Nephron progenitor cell (in vitro differentiated cells): ENCODE measurements around the gene SELENOH.

ENCODE experiments used
- DNase-seq: peaks from one replicate; pipeline ENCODE4 v3.0.0; 2021
- H3K27ac Mint-ChIP-seq: 2 replicates; pipeline ENCODE4 v1.8.0; 2021; ENCODE audit warnings: mild to moderate bottlenecking, moderate library complexity, mixed read lengths
- H3K27me3 Mint-ChIP-seq: 2 replicates; pipeline ENCODE4 v1.8.0; 2021; ENCODE audit warnings: mild to moderate bottlenecking, low read depth, mixed read lengths; ENCODE audit not compliant: poor library complexity
- H3K36me3 Mint-ChIP-seq: 2 replicates; pipeline ENCODE4 v1.8.0; 2021; ENCODE audit warnings: low read depth, mixed read lengths
- H3K4me1 Mint-ChIP-seq: 2 replicates; pipeline ENCODE4 v1.8.0; 2021; ENCODE audit warnings: mixed read lengths
- H3K4me3 Mint-ChIP-seq: 2 replicates; pipeline ENCODE4 v1.8.0; 2021; ENCODE audit warnings: mild to moderate bottlenecking, moderate library complexity, mixed read lengths
- H3K9me3 Mint-ChIP-seq: 2 replicates; pipeline ENCODE4 v1.8.0; 2021; ENCODE audit warnings: mild to moderate bottlenecking, moderate library complexity, mixed read lengths
- TF ChIP-seq, protein P1 (sequence below): fragments of 200-600 bp; sonication (generic); IDR thresholded peaks from 2 replicates; pipeline ENCODE4 v1.5.0; 2021; ENCODE audit warnings: antibody characterized with exemption

Gene SELENOH

DNA sequence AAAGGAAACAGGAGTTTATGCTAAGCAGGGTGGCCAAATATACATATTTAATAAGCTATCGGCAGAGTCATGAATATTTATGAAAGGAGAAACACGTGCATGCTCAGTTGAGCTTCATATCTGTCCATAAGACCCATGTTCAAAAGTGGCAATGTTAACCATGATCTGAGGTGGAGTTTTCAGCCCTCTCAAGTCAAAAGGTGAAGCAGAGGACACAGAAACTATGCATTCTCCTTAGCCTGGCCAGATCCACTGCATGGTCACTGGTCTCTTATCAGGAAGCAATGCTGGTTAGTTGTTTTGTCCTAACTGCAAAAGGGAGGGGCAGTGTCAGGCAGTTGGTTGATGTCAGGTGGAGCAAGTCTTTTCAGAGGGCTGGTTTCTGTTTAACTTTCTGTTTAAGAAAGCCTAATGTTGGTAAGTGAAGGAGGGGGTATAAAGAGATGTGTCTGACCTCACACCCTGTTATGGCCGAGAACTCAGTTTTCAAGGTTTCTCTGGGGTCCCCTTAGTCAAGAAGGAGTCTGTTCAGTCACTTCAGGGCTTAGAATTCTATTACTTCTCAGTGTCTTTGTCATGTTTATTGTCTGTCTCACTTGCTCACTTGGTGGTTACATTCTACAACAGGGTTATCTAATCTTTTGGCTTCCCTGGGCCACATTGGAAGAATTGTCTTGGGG, 5.5 kb upstream of the SELENOH start:
- peaks cover 50% of the 10 kb centered on the region for H3K36me3 Mint-ChIP-seq

DNA sequence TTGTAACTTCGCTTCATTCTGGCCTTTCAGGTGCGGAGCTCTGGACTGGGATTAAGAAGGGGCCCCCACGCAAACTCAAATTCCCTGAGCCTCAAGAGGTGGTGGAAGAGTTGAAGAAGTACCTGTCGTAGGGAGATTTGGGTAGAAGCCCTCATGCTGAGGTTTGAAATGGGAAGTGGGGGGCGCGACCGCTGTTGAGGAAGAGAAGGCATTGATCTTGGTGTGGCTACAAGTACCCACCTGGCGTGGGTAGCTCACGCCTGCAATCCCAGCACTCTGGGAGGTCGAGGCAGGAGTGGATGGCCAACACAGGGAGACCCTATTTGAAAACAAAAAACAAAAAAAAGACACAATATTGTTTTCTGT, 779 bp downstream of the SELENOH start:
- Mint-ChIP-seq H3K27ac (peak overlapping the region; percentile 99), H3K9me3 (no peaks in the 10 kb centered on the region), H3K4me1 (peaks cover 47% of the 10 kb centered on the region), H3K4me3 (peak overlapping the region; percentile 99), H3K36me3 (peaks cover 63% of the 10 kb centered on the region), H3K27me3 (no peaks in the 10 kb centered on the region)
- TF ChIP-seq, protein P1, sequence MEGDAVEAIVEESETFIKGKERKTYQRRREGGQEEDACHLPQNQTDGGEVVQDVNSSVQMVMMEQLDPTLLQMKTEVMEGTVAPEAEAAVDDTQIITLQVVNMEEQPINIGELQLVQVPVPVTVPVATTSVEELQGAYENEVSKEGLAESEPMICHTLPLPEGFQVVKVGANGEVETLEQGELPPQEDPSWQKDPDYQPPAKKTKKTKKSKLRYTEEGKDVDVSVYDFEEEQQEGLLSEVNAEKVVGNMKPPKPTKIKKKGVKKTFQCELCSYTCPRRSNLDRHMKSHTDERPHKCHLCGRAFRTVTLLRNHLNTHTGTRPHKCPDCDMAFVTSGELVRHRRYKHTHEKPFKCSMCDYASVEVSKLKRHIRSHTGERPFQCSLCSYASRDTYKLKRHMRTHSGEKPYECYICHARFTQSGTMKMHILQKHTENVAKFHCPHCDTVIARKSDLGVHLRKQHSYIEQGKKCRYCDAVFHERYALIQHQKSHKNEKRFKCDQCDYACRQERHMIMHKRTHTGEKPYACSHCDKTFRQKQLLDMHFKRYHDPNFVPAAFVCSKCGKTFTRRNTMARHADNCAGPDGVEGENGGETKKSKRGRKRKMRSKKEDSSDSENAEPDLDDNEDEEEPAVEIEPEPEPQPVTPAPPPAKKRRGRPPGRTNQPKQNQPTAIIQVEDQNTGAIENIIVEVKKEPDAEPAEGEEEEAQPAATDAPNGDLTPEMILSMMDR, result no peak
- DNase-seq, result no peak

More for the DNA sequence above, 5.5 kb upstream of the SELENOH start:
- peak overlapping the region; percentile 68 for H3K27ac Mint-ChIP-seq
- TF ChIP-seq, protein P1, result no peak
- no peaks in the 10 kb centered on the region for H3K9me3 Mint-ChIP-seq
- H3K4me3 Mint-ChIP-seq, result no peak overlapping the region
- no peaks in the 10 kb centered on the region for H3K27me3 Mint-ChIP-seq
- DNase-seq, result no peak
- peaks cover 3% of the 10 kb centered on the region for H3K4me1 Mint-ChIP-seq

DNA sequence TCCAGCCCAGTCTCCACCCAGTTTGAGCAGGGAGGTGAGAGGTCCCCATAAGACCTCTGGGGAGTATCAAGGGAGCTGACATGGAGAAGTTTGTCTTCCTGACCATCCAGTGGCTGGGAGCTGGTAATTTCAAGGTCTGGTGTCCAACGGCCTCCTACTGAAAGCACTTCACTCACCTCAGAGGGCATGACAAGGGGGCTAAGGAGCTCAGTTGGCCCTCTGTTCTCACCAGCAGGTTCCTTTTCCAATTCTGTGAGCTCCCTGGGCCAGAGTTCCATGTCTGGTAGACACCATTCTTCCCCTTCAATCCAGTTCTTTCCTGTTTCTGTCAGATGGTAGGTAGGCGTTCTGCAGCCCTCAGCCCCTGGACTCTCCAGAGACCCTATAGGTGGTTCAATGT, 3.1 kb downstream of the SELENOH start:
- H3K36me3 Mint-ChIP-seq, result peaks cover 46% of the 10 kb centered on the region
- no peaks in the 10 kb centered on the region for H3K9me3 Mint-ChIP-seq
- no peak for DNase-seq
- peaks cover 47% of the 10 kb centered on the region for H3K4me1 Mint-ChIP-seq
- H3K27ac Mint-ChIP-seq, result no peak overlapping the region
- TF ChIP-seq, protein P1, result no peak
- no peaks in the 10 kb centered on the region for H3K27me3 Mint-ChIP-seq
- H3K4me3 Mint-ChIP-seq, result peak overlapping the region; percentile 63

DNA sequence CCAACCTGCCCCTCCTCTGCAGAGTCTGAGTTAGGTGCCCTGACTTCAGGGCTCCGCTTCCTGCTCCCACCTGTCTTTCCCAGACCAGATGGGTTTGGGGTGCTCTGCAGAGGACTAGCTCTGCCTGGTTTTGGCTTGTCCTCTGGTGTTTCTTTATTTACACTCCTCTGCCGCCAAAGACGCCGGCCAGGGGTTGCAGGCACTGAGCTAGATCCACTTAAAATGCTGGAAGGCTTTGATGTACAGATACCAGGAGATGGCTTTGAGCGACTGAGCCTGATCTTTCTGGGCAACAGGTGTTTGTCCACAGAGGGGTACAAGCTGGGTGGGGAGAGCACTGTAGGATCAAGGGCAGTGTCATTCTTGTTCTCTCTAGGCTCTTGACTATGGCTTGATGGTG, 3.9 kb downstream of the SELENOH start:
- DNase-seq, result no peak
- no peak overlapping the region for H3K4me3 Mint-ChIP-seq
- no peaks in the 10 kb centered on the region for H3K9me3 Mint-ChIP-seq
- TF ChIP-seq, protein P1, result no peak
- peaks cover 47% of the 10 kb centered on the region for H3K4me1 Mint-ChIP-seq
- H3K36me3 Mint-ChIP-seq, result peaks cover 41% of the 10 kb centered on the region
- no peaks in the 10 kb centered on the region for H3K27me3 Mint-ChIP-seq
- peak overlapping the region; percentile 86 for H3K27ac Mint-ChIP-seq

DNA sequence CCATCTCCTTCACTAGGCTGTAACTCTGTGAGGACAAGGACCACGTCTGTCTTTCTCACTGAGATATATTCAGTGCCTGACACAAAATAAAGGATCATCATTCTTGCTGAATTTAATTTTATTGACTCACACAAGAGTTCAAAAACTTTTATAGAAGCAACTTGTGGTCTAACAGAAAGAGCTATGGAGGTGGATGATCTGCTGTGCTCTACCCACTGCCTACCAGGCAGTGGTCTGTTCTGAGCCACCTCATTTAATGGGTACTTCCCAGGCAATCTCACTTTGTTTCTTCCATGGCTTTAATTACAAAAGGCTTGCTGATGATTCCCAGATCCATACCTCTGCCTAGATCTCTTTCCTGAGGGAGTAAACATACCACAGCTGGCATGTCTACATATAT, 5.6 kb downstream of the SELENOH start:
- TF ChIP-seq, protein P1, result no peak
- Mint-ChIP-seq H3K9me3 (no peaks in the 10 kb centered on the region), H3K36me3 (peaks cover 43% of the 10 kb centered on the region), H3K27me3 (no peaks in the 10 kb centered on the region), H3K4me1 (peaks cover 38% of the 10 kb centered on the region), H3K27ac (peak overlapping the region; percentile 57), H3K4me3 (no peak overlapping the region)
- no peak for DNase-seq

DNA sequence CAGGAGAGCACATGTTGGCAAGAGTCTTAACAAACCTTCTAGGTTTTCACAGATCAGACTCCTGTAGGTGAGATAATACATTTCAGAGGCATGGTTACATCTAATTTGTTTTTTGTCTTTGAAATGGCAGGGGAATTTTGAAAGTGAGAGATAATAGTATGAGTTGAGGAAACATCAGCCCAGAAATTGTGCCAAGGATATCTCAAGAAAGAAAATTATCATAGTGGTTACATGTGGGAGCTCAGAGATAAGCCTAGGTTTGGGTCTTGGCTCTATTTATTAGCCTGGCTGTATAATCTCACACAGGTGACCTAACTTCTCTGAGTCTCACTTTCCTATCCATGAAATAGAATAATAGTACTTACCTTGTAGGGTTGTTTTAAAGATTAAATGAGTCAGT, 9.9 kb downstream of the SELENOH start:
- H3K36me3 Mint-ChIP-seq, result peaks cover 11% of the 10 kb centered on the region
- TF ChIP-seq, protein P1, result no peak
- H3K4me3 Mint-ChIP-seq, result no peak overlapping the region
- peaks cover 7% of the 10 kb centered on the region for H3K4me1 Mint-ChIP-seq
- H3K27ac Mint-ChIP-seq, result no peak overlapping the region
- no peaks in the 10 kb centered on the region for H3K9me3 Mint-ChIP-seq
- no peaks in the 10 kb centered on the region for H3K27me3 Mint-ChIP-seq
- no peak for DNase-seq
